HG03103 (cell line): ENCODE results near the gene MT1H.
"Not testable (repeated sequence)": the region's sequence is repeated elsewhere in the genome, so short reads cannot be mapped to it uniquely, and the experiment has no call there.

Experiments used
- ATAC-seq: cut with Tn5 transposase; IDR thresholded peaks from one replicate; pipeline ENCODE4 v1.9.1; 2021; ENCODE audit warnings: low read depth; ENCODE audit not compliant: unreplicated experiment

The MT1H gene

DNA sequence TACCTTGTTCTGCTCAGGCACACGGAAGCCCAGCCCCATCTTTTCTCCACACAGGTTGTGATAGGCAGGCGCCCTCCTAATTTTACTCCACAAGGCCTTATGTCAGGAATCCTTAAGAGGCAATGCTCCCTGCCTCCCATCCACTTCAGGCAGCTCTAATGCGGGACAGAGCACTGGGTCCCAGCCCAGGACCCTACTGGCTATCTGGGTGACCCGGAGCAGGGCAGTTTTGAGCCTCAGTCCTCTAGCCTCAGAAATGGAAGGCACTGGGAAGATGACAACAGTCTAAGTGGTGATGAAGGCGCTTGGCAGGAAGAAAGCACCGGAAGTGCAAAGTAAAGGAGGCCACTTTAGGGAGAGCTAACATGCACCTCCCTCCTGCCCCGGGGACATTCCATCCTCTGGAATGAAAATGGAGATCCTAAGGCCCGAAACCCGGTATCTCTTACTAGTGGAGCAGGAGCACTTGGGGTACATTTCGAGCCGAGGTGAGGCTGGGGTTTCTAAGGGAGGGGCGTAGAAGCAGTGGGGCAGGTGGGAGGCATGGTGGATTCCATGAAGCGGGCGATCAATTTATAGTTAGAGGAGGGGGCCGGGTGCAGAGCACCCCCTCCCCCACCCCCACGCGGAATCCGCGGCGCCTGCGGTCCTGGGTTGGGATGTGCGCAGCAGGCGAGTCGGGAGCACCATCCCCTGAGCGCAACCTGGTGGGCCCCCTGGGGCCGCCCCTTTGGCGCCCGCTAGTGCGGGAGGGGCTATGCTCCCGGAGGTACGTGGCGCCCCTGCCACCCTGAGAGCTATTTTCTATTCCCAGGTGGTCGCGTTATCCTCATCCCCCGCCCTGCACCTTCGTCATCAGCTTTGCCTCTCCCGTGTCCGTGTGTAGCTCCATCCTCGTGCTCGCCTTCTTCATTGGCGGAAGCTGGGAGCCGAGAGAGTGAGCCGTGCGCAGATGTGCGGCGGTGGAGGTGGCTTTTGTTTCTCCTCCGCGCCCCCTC lies 7.0 kb upstream of the MT1H start:
- ATAC-seq = no peak

DNA sequence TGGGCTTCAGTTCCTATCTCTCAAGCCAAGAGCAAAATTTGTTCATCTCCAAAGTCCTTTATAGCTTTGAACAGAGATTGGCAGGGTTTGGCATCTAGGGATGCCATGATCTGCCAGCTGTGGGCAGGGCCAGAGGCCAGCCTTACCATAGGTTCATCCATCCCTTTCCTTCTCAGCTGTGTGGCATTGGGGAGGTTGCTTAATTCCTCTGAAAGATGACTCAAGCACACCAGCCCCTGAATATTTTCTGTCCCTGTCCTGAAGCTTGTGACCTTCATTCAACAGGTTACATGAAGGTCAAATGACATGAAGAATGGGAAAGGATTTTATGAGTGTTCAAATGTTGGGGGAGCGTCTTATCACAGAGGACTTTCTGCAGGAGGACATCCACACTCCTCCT lies 5.1 kb upstream of the MT1H start:
- no peak for ATAC-seq

DNA sequence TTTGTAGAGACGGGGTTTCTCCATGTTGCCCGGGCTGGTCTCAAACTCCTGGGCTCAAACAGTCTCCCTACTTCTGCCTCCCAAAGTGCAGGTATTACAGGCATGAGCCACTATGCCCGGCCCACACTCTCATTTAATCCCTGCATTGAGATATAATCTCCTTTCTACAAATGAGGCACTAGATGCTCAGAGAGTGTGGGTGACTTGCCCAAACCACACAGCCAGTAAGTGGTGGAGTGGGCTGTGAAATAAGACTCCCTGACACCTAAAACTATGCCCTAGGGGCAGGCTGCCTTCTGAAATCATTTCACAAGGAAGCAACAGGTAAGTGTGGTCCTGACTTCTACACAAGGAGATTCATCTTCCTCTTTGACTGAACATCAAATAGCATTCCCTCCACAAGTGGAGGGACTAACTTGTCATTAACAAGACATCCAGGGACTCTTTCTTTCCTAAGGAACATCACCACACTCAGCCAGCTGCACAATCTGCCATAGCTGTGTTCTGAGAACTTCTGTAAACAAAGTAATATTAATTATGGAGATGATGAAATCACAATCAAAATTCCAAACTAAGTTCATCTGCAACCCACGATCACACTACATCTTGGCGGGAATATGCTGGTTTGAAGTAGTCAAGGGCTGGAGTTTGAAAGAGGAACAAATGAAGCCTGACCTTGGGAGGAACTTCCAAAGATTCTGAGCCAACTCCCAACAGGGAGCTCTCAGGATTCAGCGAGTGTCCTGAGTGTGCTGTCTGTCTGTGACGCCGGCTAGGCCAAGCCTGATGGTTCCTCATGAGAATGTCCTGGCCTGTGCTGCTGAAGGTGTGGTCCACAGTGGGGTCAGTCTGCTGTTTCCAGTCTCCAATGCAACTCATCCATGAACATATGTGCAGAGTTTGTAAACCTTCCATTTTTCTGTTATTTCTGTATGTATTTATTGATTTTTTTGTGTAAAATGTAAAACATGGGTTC lies 4.0 kb upstream of the MT1H start:
- ATAC-seq = not testable (repeated sequence)

DNA sequence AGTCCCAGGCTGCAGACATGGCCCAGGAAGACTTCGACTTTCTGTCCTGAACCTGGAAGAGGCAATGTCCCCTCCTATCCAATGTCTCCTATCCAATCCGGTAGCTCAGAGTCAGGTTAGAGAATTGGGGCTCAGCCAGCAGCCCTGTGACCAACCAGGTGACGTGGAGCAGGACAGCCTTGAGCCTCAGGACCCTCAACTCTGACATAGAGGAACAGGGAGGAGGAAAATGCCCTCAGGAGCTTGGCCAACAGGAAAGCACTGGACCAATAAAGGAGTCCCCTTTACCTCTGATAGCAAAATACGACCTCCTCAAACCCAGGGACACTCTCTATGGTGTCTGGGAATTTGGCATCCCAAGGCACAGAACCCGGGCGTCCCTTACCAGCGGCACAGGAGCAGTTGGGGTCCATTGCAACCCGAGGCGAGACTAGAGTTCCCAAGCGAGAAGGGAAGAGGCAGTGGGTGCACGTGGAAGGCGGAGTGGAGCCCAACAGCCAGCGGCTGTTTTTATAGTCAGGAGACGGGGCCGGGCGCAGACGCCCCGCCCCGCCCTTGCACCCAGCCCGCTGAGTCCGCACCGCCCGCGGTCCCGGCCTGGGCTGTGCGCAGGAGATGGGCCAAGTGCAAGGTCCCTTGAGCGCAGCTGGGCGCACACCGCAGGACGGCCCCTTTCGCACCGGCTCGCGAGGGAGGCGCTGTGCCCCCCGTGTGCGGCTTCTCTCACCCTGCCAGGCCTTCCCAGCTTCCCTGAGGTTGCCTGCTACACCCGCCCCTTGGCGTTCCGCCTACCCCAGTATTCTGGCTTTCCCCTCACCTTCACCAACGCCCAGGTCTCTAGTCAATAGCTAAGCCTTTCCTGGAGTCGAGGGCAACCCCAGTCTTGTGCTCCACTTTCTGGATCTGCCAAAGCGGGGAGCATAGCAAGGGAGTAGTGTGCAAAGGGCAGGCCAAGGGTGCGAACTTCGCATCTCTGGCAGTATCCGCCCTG lies 1.7 kb upstream of the MT1H start, which contains the start of gene MT1G:
Gene MT1G (minus strand): TSS at position 485 of the 991 bp plus-strand sequence. CDS start 72 bp downstream, at position 413.
- no peak for ATAC-seq

DNA sequence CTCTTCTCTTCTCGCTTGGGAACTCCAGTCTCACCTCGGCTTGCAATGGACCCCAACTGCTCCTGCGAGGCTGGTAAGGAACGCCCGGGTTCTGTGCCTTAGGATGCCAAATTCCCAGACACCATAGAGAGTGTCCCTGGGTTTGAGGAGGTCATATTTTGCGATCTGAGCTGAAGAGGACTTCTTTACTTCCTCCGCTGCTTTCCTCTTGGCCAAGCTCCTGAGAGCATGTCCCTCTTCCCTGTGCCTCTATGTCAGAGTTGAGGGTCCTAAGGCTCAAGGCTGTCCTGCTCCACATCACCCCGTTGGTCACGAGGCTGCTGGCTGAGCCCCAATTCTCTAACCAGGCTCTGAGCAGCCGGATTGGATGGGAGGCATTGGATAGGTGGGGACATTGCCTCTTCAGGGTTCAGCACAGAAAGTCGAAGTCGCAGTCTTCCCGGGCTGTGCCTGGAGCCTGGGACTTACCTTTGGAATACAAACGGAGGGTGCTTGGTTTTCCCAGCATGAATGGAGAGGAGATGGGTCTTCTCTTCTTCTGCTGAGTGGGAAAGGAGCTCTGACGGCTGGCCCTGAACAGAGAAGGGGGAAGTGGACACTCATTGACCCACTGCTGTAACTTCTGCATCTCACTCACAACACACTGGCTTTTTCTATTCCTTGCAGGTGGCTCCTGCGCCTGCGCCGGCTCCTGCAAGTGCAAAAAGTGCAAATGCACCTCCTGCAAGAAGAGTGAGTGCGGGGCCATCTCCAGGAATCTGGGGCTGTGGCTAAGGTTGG lies 416 bp downstream of the MT1H start:
- ATAC-seq = no peak

DNA sequence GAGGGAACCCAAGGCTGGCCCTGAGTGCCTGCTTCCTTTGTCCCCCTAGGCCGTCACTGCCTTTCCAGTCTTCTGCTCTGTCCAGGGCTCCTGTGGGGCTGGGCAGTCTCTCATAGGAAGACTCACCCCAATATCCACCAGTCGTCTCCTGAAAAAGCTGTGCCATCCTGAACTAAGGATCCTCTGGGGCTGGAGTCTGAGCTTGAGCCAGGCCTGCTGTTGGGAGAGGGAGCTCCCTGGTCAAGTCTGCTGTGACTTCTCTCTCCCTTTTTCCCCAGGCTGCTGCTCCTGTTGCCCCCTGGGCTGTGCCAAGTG lies 963 bp downstream of the MT1H start:
- ATAC-seq = no peak

DNA sequence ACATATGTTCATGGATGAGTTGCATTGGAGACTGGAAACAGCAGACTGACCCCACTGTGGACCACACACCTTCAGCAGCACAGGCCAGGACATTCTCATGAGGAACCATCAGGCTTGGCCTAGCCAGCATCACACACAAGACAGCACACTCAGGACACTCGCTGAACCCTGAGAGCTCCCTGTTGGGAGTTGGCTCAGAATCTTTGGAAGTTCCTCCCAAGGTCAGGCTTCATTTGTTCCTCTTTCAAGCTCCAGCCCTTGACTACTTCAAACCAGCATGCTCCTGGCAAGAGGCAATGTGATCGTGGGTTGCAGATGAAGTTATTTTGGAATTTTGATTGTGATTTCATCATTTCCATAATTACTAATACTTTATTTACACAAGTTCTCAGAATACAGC lies 2.1 kb downstream of the MT1H start:
- ATAC-seq = not testable (repeated sequence)

DNA sequence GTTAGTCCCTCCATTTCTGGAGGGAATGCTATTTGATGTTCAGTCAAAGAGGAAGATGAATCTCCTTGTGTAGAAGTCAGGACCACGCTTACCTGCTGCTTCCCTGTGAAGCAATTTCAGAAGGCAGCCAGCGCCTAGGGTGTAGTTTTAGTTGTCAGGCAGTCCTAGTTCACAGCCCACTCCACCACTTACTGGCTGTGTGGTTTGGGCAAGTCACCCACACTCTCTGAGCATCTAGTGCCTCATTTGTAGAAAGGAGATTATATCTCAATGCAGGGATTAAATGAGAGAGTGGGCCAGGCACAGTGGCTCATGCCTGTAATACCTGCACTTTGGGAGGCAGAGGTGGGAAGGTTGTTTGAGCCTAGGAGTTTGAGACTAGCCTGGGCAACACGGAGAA lies 2.6 kb downstream of the MT1H start:
- not testable (repeated sequence) for ATAC-seq

DNA sequence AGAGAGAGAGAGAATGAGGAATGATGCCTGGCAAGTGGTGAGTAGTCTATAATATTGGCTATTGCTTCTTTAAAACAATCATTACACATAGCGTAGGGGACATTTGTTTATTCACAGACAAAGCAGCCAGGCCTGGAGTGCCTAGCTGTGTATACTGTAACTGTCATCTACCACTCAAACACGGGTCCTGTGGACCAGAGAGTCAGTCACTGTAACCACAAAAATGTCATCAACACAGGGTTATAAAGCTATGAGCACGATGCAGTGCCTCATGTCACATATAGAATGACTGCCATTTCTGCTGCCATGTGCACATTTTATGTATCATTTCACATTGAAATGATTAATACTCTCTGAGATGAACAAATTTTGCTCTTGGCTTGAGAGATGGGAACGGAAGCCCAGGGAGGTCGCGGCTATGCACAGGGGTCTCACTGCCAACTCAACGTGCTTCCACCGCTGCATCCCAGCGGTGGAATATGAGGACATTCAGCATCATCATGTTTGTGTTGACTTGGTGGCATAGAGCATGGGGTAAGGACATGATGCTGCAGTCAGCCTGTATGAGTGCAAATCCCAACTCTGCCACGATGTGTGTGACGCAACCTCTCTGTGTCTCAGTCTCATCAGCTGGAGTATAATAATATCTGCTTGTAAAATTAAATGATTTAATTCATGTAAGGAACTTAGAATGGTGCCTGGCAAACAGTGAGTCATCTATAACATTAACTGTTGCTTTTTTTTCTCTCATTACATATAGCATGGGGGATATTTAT lies 3.3 kb downstream of the MT1H start:
- no peak for ATAC-seq

DNA sequence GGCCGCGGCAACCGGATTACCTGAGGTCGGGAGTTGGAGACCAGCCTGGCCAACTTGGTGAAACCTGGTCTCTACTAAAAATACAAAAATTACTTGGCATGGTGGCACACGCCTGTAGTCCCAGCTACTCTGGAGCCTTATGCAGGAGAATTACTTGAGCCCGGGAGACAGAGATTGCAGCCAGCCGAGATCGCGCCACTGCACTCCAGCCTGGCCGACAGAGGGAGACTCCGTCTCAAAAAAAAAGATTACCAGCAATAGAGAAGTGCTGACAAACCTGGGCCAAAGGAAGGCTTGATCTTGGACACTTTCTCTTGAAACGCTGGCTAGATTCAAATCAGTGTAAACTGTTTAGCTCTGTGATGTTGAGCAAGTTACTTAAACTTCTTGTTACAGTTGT lies 4.3 kb downstream of the MT1H start:
- ATAC-seq = no peak

DNA sequence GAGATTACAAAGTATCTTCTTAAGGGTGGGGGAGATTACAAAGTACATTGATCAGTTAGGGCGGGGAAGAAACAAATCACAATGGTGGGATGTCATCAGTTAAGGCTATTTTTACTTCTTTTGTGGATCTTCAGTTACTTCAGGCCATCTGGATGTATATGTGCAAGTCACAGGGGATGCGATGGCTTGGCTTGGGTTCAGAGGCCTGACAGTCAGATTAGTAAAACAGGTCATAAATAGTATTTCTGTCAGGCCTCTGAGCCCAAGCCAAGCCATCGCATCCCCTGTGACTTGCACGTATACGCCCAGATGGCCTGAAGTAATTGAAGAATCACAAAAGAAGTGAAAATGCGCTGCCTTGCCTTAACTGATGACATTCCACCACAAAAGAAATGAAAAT lies 5.0 kb downstream of the MT1H start:
- not testable (repeated sequence) for ATAC-seq

DNA sequence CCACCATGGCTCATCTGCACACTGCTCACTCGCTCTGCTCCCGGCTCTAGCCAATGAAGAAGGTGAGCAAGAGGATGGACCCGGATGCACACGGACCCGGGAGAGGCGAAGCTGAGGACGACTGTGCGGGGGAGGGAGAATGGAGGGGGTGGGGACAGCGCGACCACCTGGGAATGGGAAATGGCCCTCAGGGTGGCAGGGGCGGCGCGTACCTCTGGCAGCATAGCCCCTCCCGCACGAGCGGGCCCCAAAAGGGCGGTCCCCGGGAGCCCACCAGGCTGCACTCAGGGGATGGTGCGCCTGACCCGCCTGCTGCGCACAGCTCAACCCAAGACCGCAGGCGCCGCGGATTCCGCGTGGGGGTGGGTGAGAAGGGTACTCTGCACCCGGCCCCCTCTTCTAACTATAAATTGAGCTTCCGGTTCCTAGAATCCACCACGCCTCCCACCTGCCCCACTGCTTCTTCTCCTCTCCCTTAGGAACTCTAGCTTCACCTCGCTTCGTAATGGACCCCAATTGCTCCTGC lies 6.1 kb downstream of the MT1H start:
- no peak for ATAC-seq

DNA sequence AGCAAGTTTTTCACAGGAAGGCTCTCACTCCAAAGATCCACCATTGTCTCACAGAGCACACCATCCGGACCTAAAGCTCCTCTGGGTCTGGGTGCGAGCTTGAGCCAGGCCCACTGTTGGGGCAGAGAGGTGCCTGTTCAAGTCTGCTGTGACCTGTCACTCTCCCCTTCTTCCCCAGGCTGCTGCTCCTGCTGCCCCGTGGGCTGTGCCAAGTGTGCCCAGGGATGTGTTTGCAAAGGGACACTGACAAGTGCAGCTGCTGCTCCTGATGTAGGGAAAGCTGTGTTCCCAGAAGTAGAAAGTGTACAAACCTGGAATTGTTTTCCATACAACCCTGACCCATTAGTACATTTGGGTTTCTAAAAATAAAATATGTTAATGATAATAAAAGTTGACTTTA lies 7.9 kb downstream of the MT1H start:
- no peak for ATAC-seq

DNA sequence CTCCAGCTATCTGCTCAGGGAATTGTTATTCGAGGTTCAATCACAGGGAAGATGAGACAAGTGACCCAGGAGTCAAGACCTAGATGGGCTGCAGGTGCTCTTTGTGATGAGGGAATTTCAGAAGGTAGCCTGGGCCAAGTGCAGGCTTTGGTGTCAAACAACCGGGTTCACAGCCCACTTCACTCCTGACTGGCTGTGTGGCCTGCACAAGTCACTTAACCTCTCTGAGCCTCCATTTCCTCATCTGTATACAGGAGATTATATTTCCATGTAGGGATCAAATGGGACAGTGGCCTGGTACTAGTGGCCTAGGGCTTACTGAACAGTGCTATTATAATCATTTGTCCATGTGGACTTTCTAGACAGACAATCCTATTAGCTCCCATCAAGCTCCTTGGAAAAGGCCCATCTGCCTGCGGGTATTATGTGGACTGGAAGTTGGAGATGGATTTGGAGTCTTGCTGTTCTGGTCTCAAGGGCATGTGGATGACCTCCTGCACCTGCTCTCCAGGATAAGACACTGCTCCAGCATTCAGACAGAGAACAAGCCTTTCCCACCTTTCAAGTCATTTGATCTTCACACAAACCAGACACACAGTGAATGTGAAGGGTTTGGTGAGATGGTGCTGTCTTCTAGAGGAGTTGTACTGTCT lies 9.6 kb downstream of the MT1H start:
- ATAC-seq = no peak

DNA sequence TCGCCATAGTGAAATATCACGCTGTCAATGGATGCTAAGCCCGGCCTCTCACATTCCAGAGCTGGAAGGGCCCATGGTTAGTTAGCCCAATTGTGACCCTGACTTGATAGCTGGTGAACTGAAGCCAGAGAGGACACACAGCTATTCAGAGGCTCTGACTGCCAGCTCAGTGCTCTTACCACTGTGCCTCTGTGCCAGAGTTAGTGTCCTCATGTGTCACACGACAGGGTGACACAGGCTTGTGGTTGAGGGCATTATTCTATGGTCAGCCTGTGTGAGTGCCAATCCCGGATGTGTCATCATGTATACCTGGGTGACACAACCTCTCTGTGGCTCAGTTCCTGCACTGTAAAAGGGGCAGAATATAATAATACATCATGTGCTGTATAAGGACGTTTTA lies 10.2 kb downstream of the MT1H start:
- ATAC-seq = no peak

DNA sequence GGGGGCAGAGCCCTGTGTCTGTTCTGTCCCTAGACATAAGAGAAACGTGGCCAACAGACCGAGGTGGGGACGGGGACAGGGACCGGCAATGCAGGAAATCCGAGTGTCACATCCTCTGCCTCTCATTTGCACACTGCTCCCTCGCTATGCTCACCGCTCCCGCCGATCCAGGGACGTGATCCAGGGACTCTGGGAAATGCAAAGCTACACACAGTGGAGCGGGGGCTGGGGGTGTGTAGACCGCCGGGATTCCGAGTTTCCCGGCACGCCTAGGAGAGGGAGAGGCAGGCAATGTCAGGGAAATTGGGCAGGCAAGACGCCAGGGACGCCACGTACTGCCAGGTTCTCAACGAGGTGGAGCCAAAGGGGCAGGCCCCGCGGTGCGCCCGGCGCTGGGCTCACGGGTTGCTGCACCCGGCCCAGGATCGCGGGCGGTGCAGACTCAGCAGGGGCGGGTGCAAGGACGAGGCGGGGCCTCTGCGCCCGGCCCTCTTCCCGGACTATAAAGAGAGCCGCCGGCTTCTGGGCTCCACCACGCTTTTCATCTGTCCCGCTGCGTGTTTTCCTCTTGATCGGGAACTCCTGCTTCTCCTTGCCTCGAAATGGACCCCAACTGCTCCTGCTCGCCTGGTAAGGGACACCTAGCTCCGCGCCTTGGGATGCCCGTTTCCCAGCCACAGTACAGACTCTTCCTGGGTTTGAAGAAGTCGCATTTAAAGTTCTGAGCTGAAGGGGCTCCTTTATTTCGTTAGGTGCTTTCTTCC lies 12.5 kb downstream of the MT1H start, which contains the start of gene MT1X:
Gene MT1X (plus strand): TSS at position 532 of the 764 bp plus-strand sequence. CDS start 71 bp downstream, at position 603.
- ATAC-seq = peak; percentile 96
